Kidney epithelial cell (primary cell): ENCODE measurements around the gene ZBTB40. TPM values are rescaled to one million over a fixed set of nuclear protein-coding genes. Genes with fewer than 3 reads are reported as not detected.

Source experiments
- DNase-seq: peaks from one replicate; pipeline ENCODE4 v3.0.0-alpha.2; 2010; ENCODE audit warnings: low read depth
- H3K27me3 ChIP-seq: 2 replicates; pipeline ENCODE4 v1.6.0; 2011; ENCODE audit warnings: low read length; ENCODE audit not compliant: control insufficient read depth, insufficient read depth
- H3K36me3 ChIP-seq: 2 replicates; pipeline ENCODE4 v1.5.1; 2011; ENCODE audit warnings: low read length; ENCODE audit not compliant: control insufficient read depth, insufficient read depth
- H3K4me3 ChIP-seq: 2 replicates; pipeline ENCODE4 v1.5.1; 2011; ENCODE audit warnings: low read depth, mild to moderate bottlenecking, control low read depth, low read length
- CTCF ChIP-seq: IDR thresholded peaks from 2 replicates; pipeline ENCODE4 v1.5.1; 2011; ENCODE audit warnings: mild to moderate bottlenecking, moderate library complexity, low read length, control low read depth, inconsistent platforms; ENCODE audit not compliant: insufficient read depth, poor library complexity, severe bottlenecking
- total RNA-seq: library from RNA; depleted of rRNA; stranded (reverse); fragments of >200 nt; gene quantifications from 2 replicates; pipeline ENCODE4 v1.2.3, GENCODE V29; 2015

ZBTB40 gene
- total RNA-seq, 1 donor from 2014 or later: 16.3 TPM

- no peak for DNase-seq
- no peaks in the 10 kb centered on the region for H3K27me3 ChIP-seq
- TF ChIP-seq CTCF: no peak
- no peaks in the 10 kb centered on the region for H3K36me3 ChIP-seq
- H3K4me3 ChIP-seq: no peak overlapping the region
These were observed 36.1 kb downstream of the ZBTB40 start for GRCh38 chr1:22487781-22488180.

GRCh38 chr1:22488319-22488718, 36.7 kb downstream of the ZBTB40 start:
- DNase-seq: no peak
- TF ChIP-seq CTCF: no peak
- H3K27me3 ChIP-seq: no peaks in the 10 kb centered on the region
- no peak overlapping the region for H3K4me3 ChIP-seq
- H3K36me3 ChIP-seq: no peaks in the 10 kb centered on the region

- no peak for TF ChIP-seq CTCF
These were observed 37.6 kb downstream of the ZBTB40 start for GRCh38 chr1:22489278-22489677.

GRCh38 chr1:22489823-22490222, 38.2 kb downstream of the ZBTB40 start:
- H3K27me3 ChIP-seq: no peaks in the 10 kb centered on the region
- no peak for TF ChIP-seq CTCF

More at GRCh38 chr1:22489278-22489677, 37.6 kb downstream of the ZBTB40 start:
- no peak for DNase-seq
- H3K36me3 ChIP-seq: no peaks in the 10 kb centered on the region
- H3K27me3 ChIP-seq: no peaks in the 10 kb centered on the region
- no peak overlapping the region for H3K4me3 ChIP-seq

GRCh38 chr1:22490309-22490708, 38.7 kb downstream of the ZBTB40 start:
- DNase-seq: no peak
- Histone ChIP-seq H3K4me3 (no peak overlapping the region), H3K27me3 (no peaks in the 10 kb centered on the region), H3K36me3 (no peaks in the 10 kb centered on the region)
- TF ChIP-seq CTCF: no peak

More at GRCh38 chr1:22489823-22490222, 38.2 kb downstream of the ZBTB40 start:
- Histone ChIP-seq H3K36me3 (no peaks in the 10 kb centered on the region), H3K4me3 (no peak overlapping the region)
- no peak for DNase-seq

- Histone ChIP-seq H3K4me3 (no peak overlapping the region), H3K36me3 (no peaks in the 10 kb centered on the region), H3K27me3 (no peaks in the 10 kb centered on the region)
- no peak for DNase-seq
- TF ChIP-seq CTCF: no peak
These were observed 40.5 kb downstream of the ZBTB40 start for GRCh38 chr1:22491995-22492715.
